Measurements from ENCODE around the gene TSEN15.

DNA sequence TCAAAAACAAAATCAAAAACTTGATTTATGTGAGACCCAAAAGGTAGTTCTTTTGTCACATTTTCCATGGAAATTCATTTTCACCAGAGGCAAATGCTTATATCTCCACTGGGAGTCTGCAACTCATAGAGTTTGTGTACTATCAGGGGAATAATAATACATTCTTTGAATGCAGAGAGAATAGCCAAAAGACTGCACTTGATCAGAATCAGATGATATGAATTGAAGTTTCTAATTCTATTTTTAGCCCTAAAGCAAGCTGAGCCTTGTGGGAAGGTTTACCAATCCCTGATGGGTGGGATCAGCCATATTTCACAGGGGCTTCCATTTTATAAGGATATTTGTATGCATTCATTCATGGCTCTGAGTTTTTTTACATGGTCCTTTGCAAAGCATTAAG, 49.6 kb downstream of the TSEN15 start:
- no peak for TF ChIP-seq CTCF (IDR thresholded peaks at IDR 0.05)
- no peak for TF ChIP-seq POLR2A (IDR thresholded peaks at IDR 0.05)

Data from right lobe of liver (tissue), 4 donors.